A549 (cell line): ENCODE data around the gene KCNMA1. TPM values are rescaled to one million over a fixed set of nuclear protein-coding genes. Genes with fewer than 3 reads are reported as not detected.

Experiments
- ATAC-seq, 2 experiments: fragments of 200-7000 bp in 1 of 2; fragments of >200 bp in 1 of 2; cut with Nextera tagmentation in 1 of 2; cut with Tn5 transposase in 1 of 2; 3 replicates each; pipeline versions ENCODE4 v1.8.0 to v1.9.1; 2018 to 2020; ENCODE audit warnings: mild to moderate bottlenecking in 1 of 2, moderate library complexity in 1 of 2
- CTCF ChIA-PET: fragments of 300-600 bp; sonication (Branson Sonifier 250); formaldehyde crosslinking; extraction: SDS; loops from one replicate; lab custom pipeline; 2021; ENCODE audit warnings: antibody characterized with exemption, inconsistent platforms; lab: Yijun Ruan, JAX
- POLR2A ChIA-PET: fragments of 350-600 bp; formaldehyde crosslinking; extraction: SDS; loops from one replicate; lab custom pipeline; 2021; ENCODE audit warnings: antibody characterized with exemption, inconsistent platforms; lab: Yijun Ruan, JAX
- DNase-seq, 2 experiments: peaks; one replicate each; pipeline versions ENCODE4 v3.0.0 to v3.0.0-alpha.2; 2011 to 2016; ENCODE audit warnings: low read depth in 1 of 2, low spot score in 1 of 2
- FAIRE-seq: peaks from 2 replicates; lab custom pipeline; 2011; peaks lifted over from hg19 to GRCh38; lab: Jason Lieb, UNC
- H3K27ac ChIP-seq, 2 experiments: fragments of >200 bp; sonication (Bioruptor Twin); formaldehyde crosslinking; 3 replicates each; pipeline ENCODE4 v1.5.1; 2016 to 2017
- H3K4me1 ChIP-seq: fragments of >200 bp; sonication (Bioruptor Twin); formaldehyde crosslinking; 3 replicates; pipeline ENCODE4 v1.6.1; 2016
- H3K4me2 ChIP-seq: fragments of >200 bp; sonication (Bioruptor Twin); formaldehyde crosslinking; 3 replicates; pipeline ENCODE4 v1.6.1; 2016
- H3K4me3 ChIP-seq: fragments of >200 bp; sonication (Bioruptor Twin); formaldehyde crosslinking; 3 replicates; pipeline ENCODE4 v1.5.1; 2016
- H3K9me3 ChIP-seq: fragments of >200 bp; sonication (Bioruptor Twin); formaldehyde crosslinking; 3 replicates; pipeline ENCODE4 v1.6.1; 2016
- BCL3 ChIP-seq: fragments of >200 bp; sonication (Bioruptor Twin); formaldehyde crosslinking; IDR thresholded peaks from 3 replicates; pipeline ENCODE4 v1.6.1; 2016
- BHLHE40 ChIP-seq: IDR thresholded peaks from 2 replicates; pipeline ENCODE4 v1.6.1; 2012; ENCODE audit warnings: low read depth, low read length, inconsistent platforms
- CEBPB ChIP-seq, 2 experiments: fragments of >200 bp in 1 of 2; sonication (Bioruptor Twin) in 1 of 2; formaldehyde crosslinking in 1 of 2; IDR thresholded peaks; 2 replicates each; pipeline ENCODE4 v1.6.1; 2012 to 2016
- CHD2 ChIP-seq: fragments of 150-350 bp; IDR thresholded peaks from 2 replicates; pipeline ENCODE4 v1.6.1; 2014; ENCODE audit warnings: low read length; ENCODE audit not compliant: partially characterized antibody
- EHF ChIP-seq: fragments of 250-450 bp; sonication (Bioruptor Pico); IDR thresholded peaks from 2 replicates; pipeline ENCODE4 v1.5.0; 2020; ENCODE audit warnings: mild to moderate bottlenecking
- FOSL2 ChIP-seq, 2 experiments: fragments of 450-650 bp in 1 of 2; fragments of >200 bp in 1 of 2; sonication (Bioruptor Twin) in 1 of 2; formaldehyde crosslinking; IDR thresholded peaks; 2 replicates each; pipeline versions ENCODE4 v1.5.0 to v1.6.1; 2016 to 2020; ENCODE audit warnings: mild to moderate bottlenecking in 1 of 2, moderate library complexity in 1 of 2
- HOXB13 ChIP-seq: fragments of 250-450 bp; sonication (Bioruptor Pico); IDR thresholded peaks from 2 replicates; pipeline ENCODE4 v1.5.0; 2020; ENCODE audit warnings: low read depth, mild to moderate bottlenecking, moderate library complexity
- KDM1A ChIP-seq: fragments of 200-600 bp; sonication (generic); IDR thresholded peaks from 2 replicates; pipeline ENCODE4 v1.6.1; 2016; ENCODE audit warnings: low read depth, mild to moderate bottlenecking
- KDM5A ChIP-seq: fragments of 200-600 bp; sonication (generic); IDR thresholded peaks from 2 replicates; pipeline ENCODE4 v1.6.1; 2016; ENCODE audit warnings: antibody characterized with exemption, mild to moderate bottlenecking
- NR3C1 ChIP-seq: fragments of >200 bp; sonication (Bioruptor Twin); formaldehyde crosslinking; IDR thresholded peaks from 3 replicates; pipeline ENCODE4 v1.6.1; 2017
- TP53 ChIP-seq: fragments of 250-450 bp; sonication (Bioruptor Pico); IDR thresholded peaks from 2 replicates; pipeline ENCODE4 v1.5.0; 2021; ENCODE audit warnings: mild to moderate bottlenecking, moderate library complexity
- USF2 ChIP-seq: fragments of 450-650 bp; IDR thresholded peaks from 2 replicates; pipeline ENCODE4 v1.6.1; 2014; ENCODE audit warnings: antibody characterized with exemption
- ZFP36 ChIP-seq: fragments of 450-650 bp; IDR thresholded peaks from 2 replicates; pipeline ENCODE4 v1.6.1; 2014; ENCODE audit warnings: borderline replicate concordance; ENCODE audit not compliant: partially characterized antibody
- WGBS: methylation state at CpG from one replicate; pipeline ENCODE4 v1.1.6; 2017; ENCODE audit errors: missing lambda C conversion rate; 5-methylcytosine and 5-hydroxymethylcytosine counted together
- polyA plus RNA-seq, 4 experiments: library from polyadenylated mRNA; depleted of rRNA in 3 of 4; stranded (reverse); fragments of >200 nt; fragmentation: RNase III in 1 of 4; extraction: RNeasy Plus Mini Kit Qiagen cat#74134 plus additional on column Dnase treatment in 1 of 4; gene quantifications; 2 replicates in 3 of 4; 3 replicates in 1 of 4; pipeline ENCODE4 v1.2.3, GENCODE V29; 2011 to 2017
- TF ChIP-seq, protein P1 (sequence below): fragments of 200-600 bp; sonication (generic); IDR thresholded peaks from 2 replicates; pipeline ENCODE4 v1.6.1; 2016; ENCODE audit warnings: antibody characterized with exemption, mild to moderate bottlenecking, moderate library complexity
- TF ChIP-seq, protein P2 (sequence below): fragments of >200 bp; sonication (Bioruptor Twin); formaldehyde crosslinking; IDR thresholded peaks from 3 replicates; pipeline ENCODE4 v1.5.1; 2016

KCNMA1 gene
- polyA plus RNA-seq, 2 of the 4 experiments (the other 2 are of a cell fraction): 14.9 to 30.6 TPM

GRCh38 chr10:77034240-77034639 is 603.4 kb downstream of the KCNMA1 start:
- ATAC-seq (no peak), FAIRE-seq (no peak), DNase-seq (no peak)
- POLR2A ChIA-PET: no interaction called here
- CTCF ChIA-PET: interaction anchor here (0.7 to 1.4 kb wide), 3 partner anchors 14 to 731 kb away, joined by 3 to 4 read pairs (median 4); no protein-coding TSS in a partner anchor
- no peak overlapping the region for H3K4me2 ChIP-seq
- H3K4me1 ChIP-seq: no peaks in the 10 kb centered on the region
- TF ChIP-seq KDM1A (no peak), KDM5A (no peak), EHF (CRISPR knock-in tag) (no peak), FOSL2 (IDR thresholded peaks at IDR 0.05) (no peak), FOSL2 (CRISPR knock-in tag; IDR thresholded peaks at IDR 0.05) (no peak), ZFP36 (no peak), NR3C1 (no peak)
- WGBS: 88% methylated on average over 4 of the region's 4 CpGs
- no peak overlapping the region for H3K27ac ChIP-seq
- no peaks in the 10 kb centered on the region for H3K9me3 ChIP-seq
- H3K4me3 ChIP-seq: no peak overlapping the region

GRCh38 chr10:77032188-77032570 is 605.4 kb downstream of the KCNMA1 start:
- no peak overlapping the region for H3K27ac ChIP-seq
- FAIRE-seq (no peak), DNase-seq (no peak), ATAC-seq (no peak)
- no peak overlapping the region for H3K4me3 ChIP-seq
- POLR2A ChIA-PET: no interaction called here
- whole genome bisulfite sequencing: 7% methylated on average over 1 of the region's 1 CpG
- no peak overlapping the region for H3K4me2 ChIP-seq
- CTCF ChIA-PET: no interaction called here
- no peaks in the 10 kb centered on the region for H3K9me3 ChIP-seq
- H3K4me1 ChIP-seq: no peaks in the 10 kb centered on the region
- TF ChIP-seq TP53 (CRISPR knock-in tag): no peak
- TF ChIP-seq HOXB13: no peak
- no peak for TF ChIP-seq BHLHE40
- no peak for TF ChIP-seq KDM1A
- no peak for TF ChIP-seq CHD2
- no peak for TF ChIP-seq BCL3
- TF ChIP-seq, protein P1, sequence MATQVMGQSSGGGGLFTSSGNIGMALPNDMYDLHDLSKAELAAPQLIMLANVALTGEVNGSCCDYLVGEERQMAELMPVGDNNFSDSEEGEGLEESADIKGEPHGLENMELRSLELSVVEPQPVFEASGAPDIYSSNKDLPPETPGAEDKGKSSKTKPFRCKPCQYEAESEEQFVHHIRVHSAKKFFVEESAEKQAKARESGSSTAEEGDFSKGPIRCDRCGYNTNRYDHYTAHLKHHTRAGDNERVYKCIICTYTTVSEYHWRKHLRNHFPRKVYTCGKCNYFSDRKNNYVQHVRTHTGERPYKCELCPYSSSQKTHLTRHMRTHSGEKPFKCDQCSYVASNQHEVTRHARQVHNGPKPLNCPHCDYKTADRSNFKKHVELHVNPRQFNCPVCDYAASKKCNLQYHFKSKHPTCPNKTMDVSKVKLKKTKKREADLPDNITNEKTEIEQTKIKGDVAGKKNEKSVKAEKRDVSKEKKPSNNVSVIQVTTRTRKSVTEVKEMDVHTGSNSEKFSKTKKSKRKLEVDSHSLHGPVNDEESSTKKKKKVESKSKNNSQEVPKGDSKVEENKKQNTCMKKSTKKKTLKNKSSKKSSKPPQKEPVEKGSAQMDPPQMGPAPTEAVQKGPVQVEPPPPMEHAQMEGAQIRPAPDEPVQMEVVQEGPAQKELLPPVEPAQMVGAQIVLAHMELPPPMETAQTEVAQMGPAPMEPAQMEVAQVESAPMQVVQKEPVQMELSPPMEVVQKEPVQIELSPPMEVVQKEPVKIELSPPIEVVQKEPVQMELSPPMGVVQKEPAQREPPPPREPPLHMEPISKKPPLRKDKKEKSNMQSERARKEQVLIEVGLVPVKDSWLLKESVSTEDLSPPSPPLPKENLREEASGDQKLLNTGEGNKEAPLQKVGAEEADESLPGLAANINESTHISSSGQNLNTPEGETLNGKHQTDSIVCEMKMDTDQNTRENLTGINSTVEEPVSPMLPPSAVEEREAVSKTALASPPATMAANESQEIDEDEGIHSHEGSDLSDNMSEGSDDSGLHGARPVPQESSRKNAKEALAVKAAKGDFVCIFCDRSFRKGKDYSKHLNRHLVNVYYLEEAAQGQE: no peak
- no peak for TF ChIP-seq USF2
- TF ChIP-seq, protein P2, sequence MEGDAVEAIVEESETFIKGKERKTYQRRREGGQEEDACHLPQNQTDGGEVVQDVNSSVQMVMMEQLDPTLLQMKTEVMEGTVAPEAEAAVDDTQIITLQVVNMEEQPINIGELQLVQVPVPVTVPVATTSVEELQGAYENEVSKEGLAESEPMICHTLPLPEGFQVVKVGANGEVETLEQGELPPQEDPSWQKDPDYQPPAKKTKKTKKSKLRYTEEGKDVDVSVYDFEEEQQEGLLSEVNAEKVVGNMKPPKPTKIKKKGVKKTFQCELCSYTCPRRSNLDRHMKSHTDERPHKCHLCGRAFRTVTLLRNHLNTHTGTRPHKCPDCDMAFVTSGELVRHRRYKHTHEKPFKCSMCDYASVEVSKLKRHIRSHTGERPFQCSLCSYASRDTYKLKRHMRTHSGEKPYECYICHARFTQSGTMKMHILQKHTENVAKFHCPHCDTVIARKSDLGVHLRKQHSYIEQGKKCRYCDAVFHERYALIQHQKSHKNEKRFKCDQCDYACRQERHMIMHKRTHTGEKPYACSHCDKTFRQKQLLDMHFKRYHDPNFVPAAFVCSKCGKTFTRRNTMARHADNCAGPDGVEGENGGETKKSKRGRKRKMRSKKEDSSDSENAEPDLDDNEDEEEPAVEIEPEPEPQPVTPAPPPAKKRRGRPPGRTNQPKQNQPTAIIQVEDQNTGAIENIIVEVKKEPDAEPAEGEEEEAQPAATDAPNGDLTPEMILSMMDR: no peak
- no peak for TF ChIP-seq CEBPB (IDR thresholded peaks at IDR 0.05)
- no peak for TF ChIP-seq ZFP36
